ENCODE results near the gene ARHGAP31. TPM values are rescaled to one million over a fixed set of nuclear protein-coding genes. Genes with fewer than 3 reads are reported as not detected.
"Not testable (repeated sequence)": the region's sequence is repeated elsewhere in the genome, so short reads cannot be mapped to it uniquely, and the experiment has no call there.

Gene ARHGAP31
- total RNA-seq, 1 donor from 2014 or later, result 114 TPM

DNA sequence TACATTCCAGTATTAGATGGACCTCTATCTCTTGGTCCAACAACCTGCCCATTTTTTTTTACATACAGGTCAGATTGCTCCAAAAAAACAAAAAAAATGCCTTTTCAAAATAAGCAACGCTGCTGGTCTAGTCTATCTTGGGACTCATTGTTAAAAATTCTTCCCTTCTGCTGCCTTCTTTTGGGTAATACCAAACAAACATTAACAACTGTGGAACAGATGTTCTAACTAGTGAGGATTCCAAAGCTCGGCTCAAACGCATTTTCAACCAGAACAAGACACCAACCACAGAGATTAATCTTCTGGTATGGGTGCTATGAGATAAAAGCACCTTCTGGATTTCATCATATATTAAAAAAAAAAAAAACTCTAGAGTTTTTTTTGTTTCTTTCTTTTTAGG lies 24.7 kb downstream of the ARHGAP31 start:
- no peaks in the 10 kb centered on the region for H3K9me3 Mint-ChIP-seq (ENCODE audit: unreplicated experiment)
- H3K27ac Mint-ChIP-seq (ENCODE audit: unreplicated experiment), result peak overlapping the region; percentile 46
- peaks cover 71% of the 10 kb centered on the region for H3K4me1 Mint-ChIP-seq (ENCODE audit: unreplicated experiment)
- peaks cover 31% of the 10 kb centered on the region for H3K36me3 Mint-ChIP-seq (ENCODE audit: low read depth, unreplicated experiment)
- TF ChIP-seq, protein P1, sequence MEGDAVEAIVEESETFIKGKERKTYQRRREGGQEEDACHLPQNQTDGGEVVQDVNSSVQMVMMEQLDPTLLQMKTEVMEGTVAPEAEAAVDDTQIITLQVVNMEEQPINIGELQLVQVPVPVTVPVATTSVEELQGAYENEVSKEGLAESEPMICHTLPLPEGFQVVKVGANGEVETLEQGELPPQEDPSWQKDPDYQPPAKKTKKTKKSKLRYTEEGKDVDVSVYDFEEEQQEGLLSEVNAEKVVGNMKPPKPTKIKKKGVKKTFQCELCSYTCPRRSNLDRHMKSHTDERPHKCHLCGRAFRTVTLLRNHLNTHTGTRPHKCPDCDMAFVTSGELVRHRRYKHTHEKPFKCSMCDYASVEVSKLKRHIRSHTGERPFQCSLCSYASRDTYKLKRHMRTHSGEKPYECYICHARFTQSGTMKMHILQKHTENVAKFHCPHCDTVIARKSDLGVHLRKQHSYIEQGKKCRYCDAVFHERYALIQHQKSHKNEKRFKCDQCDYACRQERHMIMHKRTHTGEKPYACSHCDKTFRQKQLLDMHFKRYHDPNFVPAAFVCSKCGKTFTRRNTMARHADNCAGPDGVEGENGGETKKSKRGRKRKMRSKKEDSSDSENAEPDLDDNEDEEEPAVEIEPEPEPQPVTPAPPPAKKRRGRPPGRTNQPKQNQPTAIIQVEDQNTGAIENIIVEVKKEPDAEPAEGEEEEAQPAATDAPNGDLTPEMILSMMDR (IDR thresholded peaks at IDR 0.05; ENCODE audit: unreplicated experiment), result no peak
- H3K27me3 Mint-ChIP-seq (ENCODE audit: unreplicated experiment), result peaks cover 7% of the 10 kb centered on the region
- no peak for DNase-seq (ENCODE audit: low spot score)
- no peak overlapping the region for H3K4me3 Mint-ChIP-seq (ENCODE audit: unreplicated experiment)

DNA sequence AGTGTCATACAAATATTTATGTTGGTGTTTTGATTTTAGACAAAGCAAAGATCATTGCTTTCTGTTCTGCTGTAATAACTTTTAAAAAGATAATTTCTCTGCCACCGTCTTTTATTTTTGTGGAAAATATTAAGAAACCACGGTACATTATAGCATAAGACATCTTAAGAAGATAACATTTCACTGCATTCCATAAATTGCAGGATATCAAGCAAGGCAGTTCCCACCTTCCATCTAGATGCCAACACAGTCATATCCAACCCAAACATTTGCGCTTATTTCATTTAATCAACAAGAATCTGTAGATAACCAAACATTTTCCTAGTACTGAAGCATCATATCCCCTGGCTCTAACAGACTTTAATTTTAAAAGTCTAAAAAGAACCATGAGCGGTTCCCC lies 25.1 kb downstream of the ARHGAP31 start:
- Mint-ChIP-seq H3K9me3 (ENCODE audit: unreplicated experiment) (no peaks in the 10 kb centered on the region), H3K4me3 (ENCODE audit: unreplicated experiment) (no peak overlapping the region), H3K4me1 (ENCODE audit: unreplicated experiment) (peaks cover 71% of the 10 kb centered on the region), H3K27me3 (ENCODE audit: unreplicated experiment) (peaks cover 10% of the 10 kb centered on the region), H3K36me3 (ENCODE audit: low read depth, unreplicated experiment) (peaks cover 31% of the 10 kb centered on the region), H3K27ac (ENCODE audit: unreplicated experiment) (no peak overlapping the region)
- DNase-seq (ENCODE audit: low spot score), result no peak
- TF ChIP-seq, protein P1 (IDR thresholded peaks at IDR 0.05; ENCODE audit: unreplicated experiment), result no peak

DNA sequence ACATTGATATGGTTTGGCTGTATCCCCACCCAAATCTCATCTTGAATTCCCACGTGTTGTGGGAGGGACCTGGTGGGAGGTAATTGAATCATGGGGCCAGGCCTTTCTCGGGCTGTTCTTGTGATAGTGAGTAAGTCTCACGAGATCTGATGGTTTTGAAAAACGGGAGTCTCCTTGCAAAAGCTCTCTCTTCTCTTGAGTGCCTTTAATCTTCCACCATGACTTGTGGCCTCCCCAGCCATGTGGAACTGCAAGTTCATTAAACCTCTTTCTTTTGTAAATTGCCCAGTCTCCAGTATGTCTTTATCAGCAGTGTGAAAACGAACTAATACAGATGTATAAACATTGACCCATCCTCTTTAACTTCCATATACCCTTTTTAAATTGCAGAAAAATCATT lies 26.6 kb downstream of the ARHGAP31 start:
- H3K4me3 Mint-ChIP-seq (ENCODE audit: unreplicated experiment); H3K27me3 Mint-ChIP-seq (ENCODE audit: unreplicated experiment); DNase-seq (ENCODE audit: low spot score); H3K9me3 Mint-ChIP-seq (ENCODE audit: unreplicated experiment): not testable (repeated sequence)
- peaks cover 28% of the 10 kb centered on the region for H3K36me3 Mint-ChIP-seq (ENCODE audit: low read depth, unreplicated experiment)
- H3K4me1 Mint-ChIP-seq (ENCODE audit: unreplicated experiment), result peaks cover 68% of the 10 kb centered on the region
- H3K27ac Mint-ChIP-seq (ENCODE audit: unreplicated experiment), result peak overlapping the region; percentile 22

DNA sequence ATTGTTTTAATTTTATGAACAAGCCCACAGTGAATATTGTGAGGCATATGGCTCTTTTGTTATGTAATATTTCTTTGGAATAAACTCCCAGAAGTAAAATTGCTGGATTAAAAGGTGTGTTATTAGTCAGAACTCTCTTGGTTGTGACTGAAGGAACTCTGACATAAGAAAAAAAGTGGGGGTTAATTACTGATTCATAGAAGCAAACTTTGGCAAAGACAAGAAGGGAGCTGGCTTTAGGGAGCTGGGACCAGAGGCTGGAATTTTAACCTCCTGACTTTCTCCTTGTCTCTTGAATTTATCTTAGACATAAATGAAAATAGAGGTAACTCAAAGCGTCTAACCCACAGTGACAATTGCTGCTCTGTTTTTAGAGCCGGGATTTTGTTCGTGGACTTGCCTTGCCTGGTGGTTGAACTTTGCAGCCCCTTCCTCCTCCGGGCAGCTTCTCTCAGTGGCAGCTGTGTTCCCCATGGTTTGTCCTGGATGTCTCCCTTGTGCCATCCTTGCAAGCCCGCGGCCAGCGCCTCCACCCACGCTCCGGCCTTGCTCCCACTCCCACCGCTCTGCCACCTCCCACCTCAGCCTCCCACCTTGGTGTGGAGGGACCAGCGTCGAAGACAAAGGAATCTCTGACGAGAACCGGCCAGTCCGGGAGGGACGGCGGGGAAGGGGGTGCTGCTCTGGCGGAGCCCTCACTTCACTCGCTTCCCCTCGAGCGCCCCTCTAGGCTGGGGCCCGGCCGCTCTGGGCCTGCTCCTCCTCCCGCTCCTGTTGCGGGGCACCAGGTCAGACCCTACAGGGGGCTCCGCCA lies 28.0 kb downstream of the ARHGAP31 start:
- peaks cover 69% of the 10 kb centered on the region for H3K4me1 Mint-ChIP-seq (ENCODE audit: unreplicated experiment)
- peaks cover 10% of the 10 kb centered on the region for H3K27me3 Mint-ChIP-seq (ENCODE audit: unreplicated experiment)
- H3K4me3 Mint-ChIP-seq (ENCODE audit: unreplicated experiment), result peak overlapping the region; percentile 70
- peak overlapping the region; percentile 87 for H3K27ac Mint-ChIP-seq (ENCODE audit: unreplicated experiment)
- H3K36me3 Mint-ChIP-seq (ENCODE audit: low read depth, unreplicated experiment), result peaks cover 33% of the 10 kb centered on the region
- TF ChIP-seq, protein P1 (IDR thresholded peaks at IDR 0.05; ENCODE audit: unreplicated experiment), result no peak
- no peak for DNase-seq (ENCODE audit: low spot score)
- H3K9me3 Mint-ChIP-seq (ENCODE audit: unreplicated experiment), result no peaks in the 10 kb centered on the region

DNA sequence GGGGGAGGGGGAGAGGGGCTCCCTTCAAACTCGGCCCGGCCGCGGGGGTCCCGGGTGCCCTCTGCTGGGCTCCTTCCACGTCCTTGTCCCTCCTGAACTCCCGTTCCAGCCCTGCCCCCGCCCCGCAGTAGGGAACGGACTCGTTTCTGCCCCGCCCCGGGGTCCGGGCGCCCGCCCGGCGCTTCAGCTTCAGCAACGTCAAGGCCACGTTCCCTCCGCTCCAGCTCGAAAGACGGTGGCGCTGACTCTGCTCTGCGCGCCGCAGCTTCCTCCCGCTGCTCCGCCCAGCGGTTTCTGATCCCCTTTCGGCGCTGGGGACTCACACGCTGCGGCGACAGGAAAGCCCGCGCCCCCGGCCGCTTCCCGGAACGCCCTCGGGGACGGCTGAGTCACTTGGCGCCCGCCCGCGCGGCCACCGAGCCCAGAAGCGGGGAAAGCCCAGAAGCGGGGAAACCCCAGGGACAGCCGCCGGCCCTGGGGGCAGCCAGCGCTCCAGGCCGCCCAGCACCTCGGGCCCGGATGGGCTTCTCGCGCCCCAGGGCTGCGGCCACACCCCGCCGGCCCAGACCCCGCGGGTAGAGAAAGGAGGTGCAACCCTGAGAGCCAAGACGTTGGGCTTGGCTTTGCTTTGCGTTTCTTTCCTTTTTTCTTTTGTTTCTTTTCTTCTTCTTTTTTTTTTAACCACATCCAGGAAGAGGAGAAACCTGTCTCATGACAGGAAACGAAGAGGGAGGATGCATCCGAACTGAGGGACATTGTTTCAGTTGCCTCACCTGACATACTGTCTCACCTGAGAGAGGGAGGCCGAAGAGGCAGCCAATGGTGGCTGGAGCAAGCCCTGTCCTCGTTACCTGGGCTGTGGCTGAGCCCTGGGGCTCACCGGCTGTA lies 28.9 kb downstream of the ARHGAP31 start:
- Mint-ChIP-seq H3K9me3 (ENCODE audit: unreplicated experiment) (no peaks in the 10 kb centered on the region), H3K36me3 (ENCODE audit: low read depth, unreplicated experiment) (peaks cover 29% of the 10 kb centered on the region), H3K4me3 (ENCODE audit: unreplicated experiment) (peak overlapping the region; percentile 77), H3K27me3 (ENCODE audit: unreplicated experiment) (peaks cover 10% of the 10 kb centered on the region), H3K27ac (ENCODE audit: unreplicated experiment) (peak overlapping the region; percentile 98), H3K4me1 (ENCODE audit: unreplicated experiment) (peaks cover 69% of the 10 kb centered on the region)
- peak; percentile 70 for DNase-seq (ENCODE audit: low spot score)
- TF ChIP-seq, protein P1 (IDR thresholded peaks at IDR 0.05; ENCODE audit: unreplicated experiment), result no peak

Measured in endothelial cell (in vitro differentiated cells).